ENCODE measurements around the gene DDX31.
A peak's percentile ranks its signal among the peaks of the same experiment; 100 is the strongest.

DDX31 gene

DNA sequence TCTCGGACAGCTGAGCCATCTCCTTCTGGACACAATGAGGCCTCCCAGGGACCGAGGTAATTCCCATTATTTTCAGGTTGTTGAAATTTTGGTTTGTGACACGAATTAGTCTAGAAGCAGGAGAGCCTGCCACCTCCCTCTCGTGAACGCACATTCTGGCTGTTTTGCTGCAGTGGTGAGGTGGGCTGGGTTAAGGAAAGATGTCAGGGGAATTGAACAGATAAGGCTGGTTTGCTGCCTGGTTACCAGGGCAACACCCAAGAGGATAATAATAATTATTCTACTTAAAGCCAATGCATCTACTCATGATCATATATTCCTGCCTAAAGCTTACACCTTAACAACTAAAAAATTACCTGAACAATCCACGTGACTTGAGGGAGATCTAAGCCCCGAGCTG, 38.1 kb downstream of the DDX31 start:
- CTCF ChIA-PET, result interaction anchor here (2.2 kb wide), 1 partner anchor 12 kb away, joined by 8 read pairs; no protein-coding TSS in a partner anchor

DNA sequence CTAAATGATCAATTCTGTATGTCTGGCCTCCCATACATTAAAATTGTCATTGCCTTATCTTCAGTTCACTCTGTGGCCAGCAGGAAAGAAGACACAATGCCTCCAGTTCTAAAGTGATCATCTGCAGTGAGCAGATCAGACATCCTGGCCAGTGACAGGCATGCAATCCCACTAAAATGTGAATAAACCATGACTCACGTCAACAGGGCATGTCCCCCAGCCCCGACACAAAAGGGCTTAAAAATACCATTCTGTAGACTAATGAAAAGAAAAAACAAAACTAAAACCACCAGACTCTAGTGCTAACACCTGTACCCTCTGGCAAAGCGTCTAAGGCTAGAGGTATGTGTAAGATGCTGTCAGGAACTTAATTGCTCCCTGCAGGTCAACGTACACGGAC, 38.5 kb downstream of the DDX31 start:
- ChIA-PET POLR2A (no interaction called here), CTCF (interaction anchor here (2.2 kb wide), 1 partner anchor 13 kb away, joined by 8 read pairs; no protein-coding TSS in a partner anchor)
- Histone ChIP-seq H3K27ac (ENCODE audit: insufficient read depth in 1 of 2, low read depth in 1 of 2, low read length in 2 of 2, poor library complexity in 1 of 2, severe bottlenecking in 2 of 2) (no peak overlapping the region), H3K4me1 (ENCODE audit: control extremely low read depth in 1 of 4, control insufficient read depth in 4 of 4, insufficient read depth in 4 of 4, low read length in 3 of 4) (no peaks in the 10 kb centered on the region), H3K9me3 (ENCODE audit: control extremely low read depth in 1 of 5, control insufficient read depth in 4 of 5, insufficient read depth in 2 of 5, low read depth in 1 of 5, low read length in 4 of 5) (no peaks in the 10 kb centered on the region), H3K4me3 (ENCODE audit: control insufficient read depth in 1 of 7, extremely low read depth in 1 of 7, insufficient read depth in 4 of 7, low read depth in 2 of 7, low read length in 6 of 7) (no peak overlapping the region), H3K27me3 (replicated peaks in 2 of 5; ENCODE audit: control insufficient read depth in 4 of 5, insufficient read depth in 5 of 5, low read length in 4 of 5) (no peaks in the 10 kb centered on the region), H3K36me3 (ENCODE audit: control insufficient read depth in 4 of 4, insufficient read depth in 4 of 4, low read length in 3 of 4) (peaks cover 28 to 69% (median 41%) of the 10 kb centered on the region in 4 experiments)
- 100% methylated on average over 5 of the region's 5 CpGs for WGBS (ENCODE audit: insufficient coverage)
- no peak for DNase-seq

More for the DNA sequence above, 38.1 kb downstream of the DDX31 start:
- no peaks in the 10 kb centered on the region for H3K27me3 ChIP-seq (replicated peaks in 2 of 5; ENCODE audit: control insufficient read depth in 4 of 5, insufficient read depth in 5 of 5, low read length in 4 of 5)
- peaks cover 30 to 70% (median 41%) of the 10 kb centered on the region in 4 experiments for H3K36me3 ChIP-seq (ENCODE audit: control insufficient read depth in 4 of 4, insufficient read depth in 4 of 4, low read length in 3 of 4)
- no peaks in the 10 kb centered on the region for H3K4me1 ChIP-seq (ENCODE audit: control extremely low read depth in 1 of 4, control insufficient read depth in 4 of 4, insufficient read depth in 4 of 4, low read length in 3 of 4)
- 100% methylated on average over 4 of the region's 7 CpGs for WGBS (ENCODE audit: insufficient coverage)
- no peaks in the 10 kb centered on the region for H3K9me3 ChIP-seq (ENCODE audit: control extremely low read depth in 1 of 5, control insufficient read depth in 4 of 5, insufficient read depth in 2 of 5, low read depth in 1 of 5, low read length in 4 of 5)
- H3K4me3 ChIP-seq (ENCODE audit: control insufficient read depth in 1 of 7, extremely low read depth in 1 of 7, insufficient read depth in 4 of 7, low read depth in 2 of 7, low read length in 6 of 7), result no peak overlapping the region
- peak; percentile 9 to 40 (median 15) for DNase-seq
- POLR2A ChIA-PET, result no interaction called here
- no peak overlapping the region for H3K27ac ChIP-seq (ENCODE audit: insufficient read depth in 1 of 2, low read depth in 1 of 2, low read length in 2 of 2, poor library complexity in 1 of 2, severe bottlenecking in 2 of 2)

DNA sequence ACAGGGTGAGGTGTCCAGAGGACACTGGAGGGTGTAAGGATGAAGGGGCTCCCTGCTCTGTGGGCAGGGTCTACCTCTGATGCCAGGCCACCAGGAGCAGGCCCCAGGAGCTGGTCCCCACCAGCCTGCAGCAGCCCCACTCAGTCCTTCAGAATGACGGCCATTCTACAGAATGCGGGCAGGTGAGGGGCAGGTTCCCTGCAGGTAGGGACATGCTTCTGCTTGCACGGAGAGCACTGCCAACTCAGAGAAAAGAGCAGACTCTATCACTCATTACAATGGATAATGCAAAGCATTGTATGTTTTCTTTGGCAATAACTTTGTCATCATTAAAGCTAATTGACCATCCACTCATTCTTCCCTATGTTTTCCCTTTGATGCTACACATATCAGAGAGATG, 39.0 kb downstream of the DDX31 start:
- WGBS (ENCODE audit: insufficient coverage), result 100% methylated on average over 3 of the region's 3 CpGs
- Histone ChIP-seq H3K36me3 (ENCODE audit: control insufficient read depth in 4 of 4, insufficient read depth in 4 of 4, low read length in 3 of 4) (peaks cover 28 to 68% (median 41%) of the 10 kb centered on the region in 4 experiments), H3K4me1 (ENCODE audit: control extremely low read depth in 1 of 4, control insufficient read depth in 4 of 4, insufficient read depth in 4 of 4, low read length in 3 of 4) (no peaks in the 10 kb centered on the region), H3K27me3 (replicated peaks in 2 of 5; ENCODE audit: control insufficient read depth in 4 of 5, insufficient read depth in 5 of 5, low read length in 4 of 5) (no peaks in the 10 kb centered on the region), H3K9me3 (ENCODE audit: control extremely low read depth in 1 of 5, control insufficient read depth in 4 of 5, insufficient read depth in 2 of 5, low read depth in 1 of 5, low read length in 4 of 5) (no peaks in the 10 kb centered on the region), H3K4me3 (ENCODE audit: control insufficient read depth in 1 of 7, extremely low read depth in 1 of 7, insufficient read depth in 4 of 7, low read depth in 2 of 7, low read length in 6 of 7) (no peak overlapping the region), H3K27ac (ENCODE audit: insufficient read depth in 1 of 2, low read depth in 1 of 2, low read length in 2 of 2, poor library complexity in 1 of 2, severe bottlenecking in 2 of 2) (no peak overlapping the region)
- DNase-seq, result no peak
- ChIA-PET POLR2A (no interaction called here), CTCF (no interaction called here)

DNA sequence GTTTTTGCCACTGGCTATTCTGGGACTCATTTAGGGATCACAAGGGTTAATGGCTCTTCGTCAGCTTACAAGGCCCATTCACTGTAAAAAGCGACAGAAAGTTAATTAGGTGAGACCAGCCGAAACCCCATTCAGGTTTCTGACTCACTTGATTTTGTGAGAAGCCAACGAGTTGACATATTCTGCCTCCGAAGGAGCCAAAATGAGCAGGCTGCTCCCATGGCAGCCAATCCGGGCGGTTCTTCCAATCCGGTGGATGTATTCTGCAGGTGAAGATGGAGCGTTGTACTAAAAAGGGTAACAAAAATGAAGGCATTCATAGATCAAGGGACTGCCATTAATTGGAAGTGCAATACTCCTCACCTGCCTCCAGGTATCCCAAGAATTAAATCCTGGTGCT, 39.7 kb downstream of the DDX31 start:
- no peaks in the 10 kb centered on the region for H3K4me1 ChIP-seq (ENCODE audit: control extremely low read depth in 1 of 4, control insufficient read depth in 4 of 4, insufficient read depth in 4 of 4, low read length in 3 of 4)
- H3K4me3 ChIP-seq (ENCODE audit: control insufficient read depth in 1 of 7, extremely low read depth in 1 of 7, insufficient read depth in 4 of 7, low read depth in 2 of 7, low read length in 6 of 7), result no peak overlapping the region
- H3K27me3 ChIP-seq (replicated peaks in 2 of 5; ENCODE audit: control insufficient read depth in 4 of 5, insufficient read depth in 5 of 5, low read length in 4 of 5), result no peaks in the 10 kb centered on the region
- H3K36me3 ChIP-seq (ENCODE audit: control insufficient read depth in 4 of 4, insufficient read depth in 4 of 4, low read length in 3 of 4), result peaks cover 28 to 71% (median 45%) of the 10 kb centered on the region in 4 experiments
- no peaks in the 10 kb centered on the region for H3K9me3 ChIP-seq (ENCODE audit: control extremely low read depth in 1 of 5, control insufficient read depth in 4 of 5, insufficient read depth in 2 of 5, low read depth in 1 of 5, low read length in 4 of 5)
- POLR2A ChIA-PET, result no interaction called here
- WGBS (ENCODE audit: insufficient coverage), result 94% methylated on average over 8 of the region's 9 CpGs
- CTCF ChIA-PET, result no interaction called here
- H3K27ac ChIP-seq (ENCODE audit: insufficient read depth in 1 of 2, low read depth in 1 of 2, low read length in 2 of 2, poor library complexity in 1 of 2, severe bottlenecking in 2 of 2), result no peak overlapping the region
- DNase-seq, result no peak

DNA sequence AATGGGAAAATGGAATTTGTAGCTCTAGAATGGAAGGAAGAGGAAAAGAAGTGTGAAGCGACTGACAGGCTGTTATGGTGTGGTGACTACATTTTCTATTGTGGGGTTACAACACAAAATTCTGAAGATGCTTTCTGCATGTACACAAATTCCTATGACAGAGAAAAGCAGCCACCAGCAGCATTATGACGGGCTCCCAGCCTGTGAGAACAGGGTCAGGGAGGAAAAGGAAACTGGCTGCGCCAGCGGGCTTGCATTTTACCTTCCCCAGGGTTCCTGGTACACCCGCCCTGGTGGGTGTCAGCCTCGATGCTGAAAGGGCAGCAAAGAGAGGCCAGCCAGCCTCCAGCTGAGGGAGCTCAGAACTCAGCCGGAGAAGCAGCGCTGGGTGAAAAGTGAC, 41.0 kb downstream of the DDX31 start:
- peaks cover 26 to 76% (median 47%) of the 10 kb centered on the region in 4 experiments for H3K36me3 ChIP-seq (ENCODE audit: control insufficient read depth in 4 of 4, insufficient read depth in 4 of 4, low read length in 3 of 4)
- WGBS (ENCODE audit: insufficient coverage), result 100% methylated on average over 6 of the region's 8 CpGs
- no peak overlapping the region for H3K27ac ChIP-seq (ENCODE audit: insufficient read depth in 1 of 2, low read depth in 1 of 2, low read length in 2 of 2, poor library complexity in 1 of 2, severe bottlenecking in 2 of 2)
- DNase-seq, result no peak
- no peaks in the 10 kb centered on the region for H3K9me3 ChIP-seq (ENCODE audit: control extremely low read depth in 1 of 5, control insufficient read depth in 4 of 5, insufficient read depth in 2 of 5, low read depth in 1 of 5, low read length in 4 of 5)
- POLR2A ChIA-PET, result no interaction called here
- CTCF ChIA-PET, result no interaction called here
- H3K4me3 ChIP-seq (ENCODE audit: control insufficient read depth in 1 of 7, extremely low read depth in 1 of 7, insufficient read depth in 4 of 7, low read depth in 2 of 7, low read length in 6 of 7), result no peak overlapping the region
- H3K4me1 ChIP-seq (ENCODE audit: control extremely low read depth in 1 of 4, control insufficient read depth in 4 of 4, insufficient read depth in 4 of 4, low read length in 3 of 4), result no peaks in the 10 kb centered on the region
- H3K27me3 ChIP-seq (replicated peaks in 2 of 5; ENCODE audit: control insufficient read depth in 4 of 5, insufficient read depth in 5 of 5, low read length in 4 of 5), result no peaks in the 10 kb centered on the region

DNA sequence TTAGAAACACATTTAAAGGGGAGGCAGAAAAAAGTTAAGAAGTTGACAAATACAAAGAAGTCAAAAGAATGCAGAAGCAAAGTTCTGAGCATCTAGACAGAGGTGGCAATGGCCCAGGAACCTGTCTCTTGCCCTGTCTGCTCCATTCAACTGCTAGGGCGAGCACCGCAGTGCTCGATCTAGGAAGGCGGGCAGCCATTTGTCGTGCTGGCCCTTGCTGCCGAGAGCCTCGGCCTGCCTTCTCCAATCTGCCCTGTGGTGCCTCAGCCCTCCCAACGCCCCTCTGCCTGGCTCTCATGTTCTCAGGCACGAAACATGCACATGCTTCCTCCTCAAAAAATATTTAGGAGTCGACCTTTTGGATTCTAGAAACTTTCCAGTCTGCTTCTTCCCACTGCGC, 42.2 kb downstream of the DDX31 start:
- H3K36me3 ChIP-seq (ENCODE audit: control insufficient read depth in 4 of 4, insufficient read depth in 4 of 4, low read length in 3 of 4), result peaks cover 23 to 79% (median 48%) of the 10 kb centered on the region in 4 experiments
- H3K27me3 ChIP-seq (replicated peaks in 2 of 5; ENCODE audit: control insufficient read depth in 4 of 5, insufficient read depth in 5 of 5, low read length in 4 of 5), result no peaks in the 10 kb centered on the region
- H3K27ac ChIP-seq (ENCODE audit: insufficient read depth in 1 of 2, low read depth in 1 of 2, low read length in 2 of 2, poor library complexity in 1 of 2, severe bottlenecking in 2 of 2), result no peak overlapping the region
- CTCF ChIA-PET, result no interaction called here
- 98% methylated on average over 10 of the region's 11 CpGs for WGBS (ENCODE audit: insufficient coverage)
- no peak overlapping the region for H3K4me3 ChIP-seq (ENCODE audit: control insufficient read depth in 1 of 7, extremely low read depth in 1 of 7, insufficient read depth in 4 of 7, low read depth in 2 of 7, low read length in 6 of 7)
- POLR2A ChIA-PET, result no interaction called here
- no peaks in the 10 kb centered on the region for H3K4me1 ChIP-seq (ENCODE audit: control extremely low read depth in 1 of 4, control insufficient read depth in 4 of 4, insufficient read depth in 4 of 4, low read length in 3 of 4)
- DNase-seq, result no peak
- no peaks in the 10 kb centered on the region for H3K9me3 ChIP-seq (ENCODE audit: control extremely low read depth in 1 of 5, control insufficient read depth in 4 of 5, insufficient read depth in 2 of 5, low read depth in 1 of 5, low read length in 4 of 5)

DNA sequence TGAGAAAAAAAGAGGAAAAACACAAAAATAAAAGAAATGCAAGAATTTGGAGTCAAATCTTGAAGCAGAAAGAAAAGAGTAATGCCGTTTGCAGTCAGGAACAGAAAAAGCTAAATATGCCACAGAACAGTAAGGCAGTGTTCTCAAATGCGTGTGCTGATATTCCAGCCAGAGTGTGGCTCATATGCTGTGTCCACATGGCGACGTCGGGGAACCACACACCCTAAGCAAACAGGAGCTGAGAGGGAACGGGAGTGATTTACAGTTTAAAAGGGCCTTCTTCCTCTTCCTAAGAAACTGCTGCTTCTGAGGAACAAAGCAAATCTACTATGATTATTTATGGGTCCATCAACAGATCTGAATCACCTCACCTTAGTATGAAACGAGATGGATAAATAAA, 42.7 kb downstream of the DDX31 start:
- ChIA-PET POLR2A (no interaction called here), CTCF (no interaction called here)
- no peaks in the 10 kb centered on the region for H3K9me3 ChIP-seq (ENCODE audit: control extremely low read depth in 1 of 5, control insufficient read depth in 4 of 5, insufficient read depth in 2 of 5, low read depth in 1 of 5, low read length in 4 of 5)
- no peak overlapping the region for H3K4me3 ChIP-seq (ENCODE audit: control insufficient read depth in 1 of 7, extremely low read depth in 1 of 7, insufficient read depth in 4 of 7, low read depth in 2 of 7, low read length in 6 of 7)
- no peaks in the 10 kb centered on the region for H3K27me3 ChIP-seq (replicated peaks in 2 of 5; ENCODE audit: control insufficient read depth in 4 of 5, insufficient read depth in 5 of 5, low read length in 4 of 5)
- DNase-seq, result no peak
- peaks cover 25 to 78% (median 51%) of the 10 kb centered on the region in 4 experiments for H3K36me3 ChIP-seq (ENCODE audit: control insufficient read depth in 4 of 4, insufficient read depth in 4 of 4, low read length in 3 of 4)
- WGBS (ENCODE audit: insufficient coverage), result 69% methylated on average over 6 of the region's 7 CpGs
- no peaks in the 10 kb centered on the region for H3K4me1 ChIP-seq (ENCODE audit: control extremely low read depth in 1 of 4, control insufficient read depth in 4 of 4, insufficient read depth in 4 of 4, low read length in 3 of 4)
- no peak overlapping the region for H3K27ac ChIP-seq (ENCODE audit: insufficient read depth in 1 of 2, low read depth in 1 of 2, low read length in 2 of 2, poor library complexity in 1 of 2, severe bottlenecking in 2 of 2)
